GM23248 (cell line): ENCODE measurements around the gene SIPA1L3.

Experiments
- EZH2 ChIP-seq: fragments of 200-600 bp; sonication (generic); IDR thresholded peaks from 2 replicates; pipeline ENCODE4 v1.6.1; 2018; ENCODE audit warnings: antibody characterized with exemption, mild to moderate bottlenecking; ENCODE audit not compliant: insufficient read depth, poor library complexity, severe bottlenecking
- EZH2phosphoT487 ChIP-seq: fragments of 200-600 bp; sonication (generic); IDR thresholded peaks from 2 replicates; pipeline ENCODE4 v1.6.1; 2018; ENCODE audit warnings: antibody characterized with exemption, moderate library complexity, mild to moderate bottlenecking, low read depth; ENCODE audit not compliant: insufficient read depth

DNA sequence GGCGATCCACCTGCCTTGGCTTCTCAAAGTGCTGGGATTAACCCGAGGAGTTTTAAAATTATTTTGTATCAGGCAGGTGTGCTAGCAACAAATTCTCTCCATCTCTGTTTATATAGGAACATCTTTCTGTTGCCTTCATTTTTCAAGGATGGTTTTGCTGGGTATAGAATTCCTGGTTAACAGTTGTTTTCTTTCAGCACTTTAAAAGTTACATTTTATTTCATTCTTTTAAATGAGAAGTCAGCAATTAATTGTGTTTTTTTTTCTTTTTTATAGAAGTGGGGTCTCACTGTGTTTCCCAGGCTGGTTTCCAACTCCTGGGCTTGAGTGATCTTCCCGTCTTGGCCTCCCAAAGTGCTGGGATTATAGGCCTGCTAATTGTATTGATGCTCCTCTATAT, 273.1 kb downstream of the SIPA1L3 start:
- TF ChIP-seq EZH2 (no peak), EZH2phosphoT487 (no peak)
